Activated T-cell treated with anti-CD3 and anti-CD28 coated beads, Interleukin-2, amount 50 U/mL, for 72 hours (primary cell): ENCODE measurements around the gene SIDT2. TPM values are rescaled to one million over a fixed set of nuclear protein-coding genes. Genes with fewer than 3 reads are reported as not detected.

Source experiments
- ATAC-seq, 2 donors: fragments of 150-1000 bp; cut with Tn5 transposase; replicated peaks in 1 of 2; 2 replicates each; pipeline ENCODE4 v1.10.0; 2021; ENCODE audit warnings: moderate library complexity in 2 of 2, mild to moderate bottlenecking in 1 of 2
- DNase-seq, 2 donors: peaks; one replicate each; pipeline ENCODE4 v3.0.0; 2021 to 2022; ENCODE audit warnings: mixed read lengths in 1 of 2
- H3K27ac Mint-ChIP-seq: one replicate; pipeline ENCODE4 v1.8.0; 2022; ENCODE audit warnings: mild to moderate bottlenecking, moderate library complexity, mixed read lengths
- H3K27me3 Mint-ChIP-seq: one replicate; pipeline ENCODE4 v1.8.0; 2022; ENCODE audit warnings: low read depth, mixed read lengths
- H3K36me3 Mint-ChIP-seq, 2 donors: one replicate each; pipeline ENCODE4 v1.8.0; 2022; ENCODE audit warnings: mixed read lengths in 2 of 2, mild to moderate bottlenecking in 1 of 2; ENCODE audit not compliant: insufficient read depth in 2 of 2
- H3K4me1 Mint-ChIP-seq: one replicate; pipeline ENCODE4 v1.8.0; 2022; ENCODE audit warnings: low read depth, mixed read lengths
- H3K4me3 Mint-ChIP-seq, 2 donors: one replicate each; pipeline ENCODE4 v1.8.0; 2022; ENCODE audit warnings: mild to moderate bottlenecking in 2 of 2, mixed read lengths in 2 of 2, moderate library complexity in 2 of 2
- H3K9me3 Mint-ChIP-seq, 2 donors: one replicate each; pipeline ENCODE4 v1.8.0; 2022; ENCODE audit warnings: mixed read lengths in 2 of 2
- total RNA-seq, 2 donors: library from RNA; stranded (reverse); gene quantifications; one replicate each; pipeline ENCODE4 v1.2.3, GENCODE V29; 2022

Gene SIDT2
- total RNA-seq, 2 donors from 2014 or later, result 32.0 to 40.3 TPM

- H3K4me1 Mint-ChIP-seq, result no peaks in the 10 kb centered on the region
- H3K27me3 Mint-ChIP-seq, result no peaks in the 10 kb centered on the region
Observed at GRCh38 chr11:117197516-117198456, 19.2 kb downstream of the SIDT2 start.

GRCh38 chr11:117198613-117199012, 20.1 kb downstream of the SIDT2 start:
- no peak overlapping the region for H3K27ac Mint-ChIP-seq
- no peak for DNase-seq
- H3K9me3 Mint-ChIP-seq, result no peaks in the 10 kb centered on the region
- H3K36me3 Mint-ChIP-seq, result no peaks in the 10 kb centered on the region
- ATAC-seq, result no peak
- no peaks in the 10 kb centered on the region for H3K27me3 Mint-ChIP-seq
- no peaks in the 10 kb centered on the region for H3K4me1 Mint-ChIP-seq
- H3K4me3 Mint-ChIP-seq, result no peak overlapping the region

More at GRCh38 chr11:117197516-117198456, 19.2 kb downstream of the SIDT2 start:
- peaks cover 0 to 1% of the 10 kb centered on the region in 2 donors for H3K36me3 Mint-ChIP-seq
- DNase-seq (peak in 1 of 2 donors; percentile 16), ATAC-seq (peak in 1 of 2 donors; percentile 11)
- no peak overlapping the region for H3K27ac Mint-ChIP-seq
- no peak overlapping the region for H3K4me3 Mint-ChIP-seq
- H3K9me3 Mint-ChIP-seq, result no peaks in the 10 kb centered on the region

GRCh38 chr11:117199053-117199915, 20.7 kb downstream of the SIDT2 start, which contains the start of gene TAGLN:
TAGLN (plus strand) TSS chr11:117199370; CDS start chr11:117203014, 3,644 bp downstream.
- H3K27me3 Mint-ChIP-seq, result no peaks in the 10 kb centered on the region
- no peaks in the 10 kb centered on the region for H3K9me3 Mint-ChIP-seq
- H3K4me3 Mint-ChIP-seq, result no peak within 1 kb of the TSS
- ATAC-seq, result no peak
- no peak for DNase-seq
- no peaks in the 10 kb centered on the region for H3K4me1 Mint-ChIP-seq
- H3K36me3 Mint-ChIP-seq, result peaks cover 0 to 1% of the 10 kb centered on the region in 2 donors
- H3K27ac Mint-ChIP-seq, result no peak within 1 kb of the TSS

GRCh38 chr11:117199916-117200812, 21.6 kb downstream of the SIDT2 start:
- no peak for ATAC-seq
- Mint-ChIP-seq H3K27ac (no peak overlapping the region), H3K4me1 (no peaks in the 10 kb centered on the region), H3K36me3 (peaks cover 2 to 6% of the 10 kb centered on the region in 2 donors), H3K4me3 (no peak overlapping the region), H3K9me3 (no peaks in the 10 kb centered on the region), H3K27me3 (no peaks in the 10 kb centered on the region)
- no peak for DNase-seq

GRCh38 chr11:117200813-117201657, 22.5 kb downstream of the SIDT2 start:
- ATAC-seq (no peak), DNase-seq (no peak)
- Mint-ChIP-seq H3K27ac (no peak overlapping the region), H3K4me3 (no peak overlapping the region), H3K9me3 (no peaks in the 10 kb centered on the region), H3K4me1 (no peaks in the 10 kb centered on the region), H3K36me3 (peaks cover 2 to 6% of the 10 kb centered on the region in 2 donors), H3K27me3 (no peaks in the 10 kb centered on the region)

GRCh38 chr11:117201658-117202305, 23.2 kb downstream of the SIDT2 start:
- Mint-ChIP-seq H3K27ac (no peak overlapping the region), H3K4me3 (no peak overlapping the region), H3K4me1 (no peaks in the 10 kb centered on the region), H3K9me3 (no peaks in the 10 kb centered on the region), H3K27me3 (no peaks in the 10 kb centered on the region), H3K36me3 (peaks cover 2 to 6% of the 10 kb centered on the region in 2 donors)
- no peak for DNase-seq
- ATAC-seq, result no peak

- no peaks in the 10 kb centered on the region for H3K9me3 Mint-ChIP-seq
- H3K36me3 Mint-ChIP-seq, result peaks cover 2 to 6% of the 10 kb centered on the region in 2 donors
- DNase-seq (no peak), ATAC-seq (no peak)
- peak overlapping the region; percentile 46 for H3K27ac Mint-ChIP-seq
- no peaks in the 10 kb centered on the region for H3K27me3 Mint-ChIP-seq
- H3K4me1 Mint-ChIP-seq, result no peaks in the 10 kb centered on the region
- no peak overlapping the region for H3K4me3 Mint-ChIP-seq
Observed at GRCh38 chr11:117202386-117203068, 24.0 kb downstream of the SIDT2 start.

GRCh38 chr11:117203069-117203407, 24.5 kb downstream of the SIDT2 start:
- no peak for DNase-seq
- peaks cover 2 to 6% of the 10 kb centered on the region in 2 donors for H3K36me3 Mint-ChIP-seq
- H3K27ac Mint-ChIP-seq, result no peak overlapping the region
- H3K4me1 Mint-ChIP-seq, result no peaks in the 10 kb centered on the region
- no peak overlapping the region for H3K4me3 Mint-ChIP-seq
- no peaks in the 10 kb centered on the region for H3K27me3 Mint-ChIP-seq
- ATAC-seq, result no peak
- H3K9me3 Mint-ChIP-seq, result no peaks in the 10 kb centered on the region

- Mint-ChIP-seq H3K27ac (peak overlapping the region; percentile 2), H3K4me3 (no peak overlapping the region), H3K27me3 (no peaks in the 10 kb centered on the region), H3K4me1 (no peaks in the 10 kb centered on the region), H3K36me3 (peaks cover 2 to 6% of the 10 kb centered on the region in 2 donors), H3K9me3 (no peaks in the 10 kb centered on the region)
- ATAC-seq, result no peak
- no peak for DNase-seq
Observed at GRCh38 chr11:117204283-117205080, 25.9 kb downstream of the SIDT2 start.

- peaks cover 4 to 6% of the 10 kb centered on the region in 2 donors for H3K36me3 Mint-ChIP-seq
- ATAC-seq, result no peak
- H3K4me1 Mint-ChIP-seq, result no peaks in the 10 kb centered on the region
- H3K9me3 Mint-ChIP-seq, result no peaks in the 10 kb centered on the region
- H3K27me3 Mint-ChIP-seq, result no peaks in the 10 kb centered on the region
- H3K4me3 Mint-ChIP-seq, result no peak overlapping the region
- DNase-seq, result no peak
- H3K27ac Mint-ChIP-seq, result no peak overlapping the region
Observed at GRCh38 chr11:117205211-117205818, 26.8 kb downstream of the SIDT2 start.
